Measurements from ENCODE around the gene LRRC57. TPM values are rescaled to one million over a fixed set of nuclear protein-coding genes. Genes with fewer than 3 reads are reported as not detected.

The LRRC57 gene
- total and polyA plus RNA-seq, 2 of the 13 experiments (the other 11 are each of a cell fraction or from before 2014, with no cell fraction given), result 5.8 to 14.8 TPM

DNA sequence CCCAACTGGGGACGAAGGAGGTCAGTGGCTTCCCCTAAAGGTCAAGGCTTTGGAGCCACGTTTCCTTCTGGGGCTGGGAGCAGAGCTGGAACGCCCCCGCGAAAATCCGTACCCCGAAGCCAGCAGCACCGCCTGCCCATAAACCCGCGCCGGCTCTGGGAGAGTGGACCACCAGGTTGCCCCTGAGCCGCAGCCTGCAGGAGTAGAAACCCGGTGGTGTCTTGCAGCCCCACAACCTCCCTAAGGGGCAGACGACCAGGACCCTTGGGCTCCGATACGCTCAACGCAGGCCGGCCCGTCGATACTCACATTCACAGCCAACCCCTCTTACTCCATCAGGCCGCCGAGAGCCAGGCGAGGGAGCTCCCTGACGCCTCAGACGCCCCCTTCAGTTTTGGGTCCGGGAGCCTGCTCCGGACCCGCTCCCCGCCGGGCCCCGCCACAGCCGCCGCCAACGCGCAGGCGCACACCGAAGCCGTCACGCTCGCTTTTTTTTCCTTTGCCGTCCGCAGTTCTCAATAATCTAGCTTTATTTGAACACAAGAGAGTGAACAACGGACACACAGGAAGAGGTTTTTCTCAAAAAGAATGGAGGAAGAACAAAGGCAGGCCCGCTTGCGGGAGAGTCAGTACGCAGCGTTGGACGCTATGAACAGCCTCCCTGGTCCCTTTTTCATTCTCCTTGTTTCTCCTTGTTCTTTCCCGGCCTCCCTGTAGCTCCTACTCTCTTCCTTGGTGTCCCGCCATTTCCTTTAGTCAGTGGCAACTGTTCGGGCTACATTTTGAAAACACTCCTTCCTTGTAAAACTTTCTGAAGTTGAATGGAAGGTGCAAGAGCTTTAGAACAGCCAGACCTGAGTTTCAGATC, 57.7 kb downstream of the LRRC57 start, which contains the start of gene ZNF106 (continued):
- TF ChIP-seq ZNF878 (CRISPR knock-in tag; IDR thresholded peaks at IDR 0.05) (peak; percentile 81), ARNT2 (CRISPR knock-in tag; IDR thresholded peaks at IDR 0.05; ENCODE audit: low read depth) (peak; percentile 72; the same call in 1 of the 2 replicates), RFXAP (CRISPR knock-in tag; IDR thresholded peaks at IDR 0.05; ENCODE audit: borderline replicate concordance) (peak; percentile 44), ZBTB20 (CRISPR knock-in tag; IDR thresholded peaks at IDR 0.05; ENCODE audit: borderline replicate concordance, low read depth) (peak; percentile 42; the same call in 1 of the 2 replicates), ZSCAN12 (CRISPR knock-in tag; IDR thresholded peaks at IDR 0.05) (peak; percentile 74; the same call in 1 of the 2 replicates), ZNF768 (CRISPR knock-in tag; IDR thresholded peaks at IDR 0.05) (peak; percentile 47; the same call in 1 of the 2 replicates), KLF6 (CRISPR knock-in tag; IDR thresholded peaks at IDR 0.05) (peak; percentile 72; the same call in 1 of the 2 replicates), ZNF460 (CRISPR knock-in tag; IDR thresholded peaks at IDR 0.05; ENCODE audit: borderline replicate concordance) (no peak), ZNF317 (CRISPR knock-in tag; IDR thresholded peaks at IDR 0.05) (peak; percentile 43; the same call in 1 of the 2 replicates), YEATS2 (CRISPR knock-in tag; IDR thresholded peaks at IDR 0.05; ENCODE audit: borderline replicate concordance) (peak; percentile 90; the same call in 1 of the 2 replicates), KDM6A (CRISPR knock-in tag; IDR thresholded peaks at IDR 0.05; ENCODE audit: low read depth) (no peak), PRPF4 (IDR thresholded peaks at IDR 0.05; ENCODE audit: low read depth, low read length, poor library complexity, severe bottlenecking) (peak; percentile 95), MTA1 (CRISPR knock-in tag; IDR thresholded peaks at IDR 0.05; ENCODE audit: borderline replicate concordance) (peak; percentile 60), ZSCAN31 (CRISPR knock-in tag; IDR thresholded peaks at IDR 0.05; ENCODE audit: low read depth) (peak; percentile 90), ZFP41 (CRISPR knock-in tag; IDR thresholded peaks at IDR 0.05; ENCODE audit: borderline replicate concordance) (no peak), RNF2 (conservative IDR thresholded peaks at IDR 0.05; ENCODE audit: low read depth) (no peak), SRSF1 (optimal IDR thresholded peaks at IDR 0.05; ENCODE audit: low read depth, low read length) (peak; percentile 79), ZZZ3 (CRISPR knock-in tag; IDR thresholded peaks at IDR 0.05; ENCODE audit: borderline replicate concordance) (peak; percentile 9; the same call in 1 of the 2 replicates), ZFYVE20 (CRISPR knock-in tag; IDR thresholded peaks at IDR 0.05; ENCODE audit: borderline replicate concordance, low read depth) (no peak), ZNF703 (CRISPR knock-in tag; IDR thresholded peaks at IDR 0.05; ENCODE audit: borderline replicate concordance) (0 out of 2 replicates have a peak, but pooled peaks have one; percentile 46), ZNF569 (CRISPR knock-in tag; IDR thresholded peaks at IDR 0.05; ENCODE audit: borderline replicate concordance) (0 out of 2 replicates have a peak, but pooled peaks have one; percentile 52), GATAD1 (CRISPR knock-in tag; IDR thresholded peaks at IDR 0.05) (peak; percentile 88)
- TF ChIP-seq, protein P1, sequence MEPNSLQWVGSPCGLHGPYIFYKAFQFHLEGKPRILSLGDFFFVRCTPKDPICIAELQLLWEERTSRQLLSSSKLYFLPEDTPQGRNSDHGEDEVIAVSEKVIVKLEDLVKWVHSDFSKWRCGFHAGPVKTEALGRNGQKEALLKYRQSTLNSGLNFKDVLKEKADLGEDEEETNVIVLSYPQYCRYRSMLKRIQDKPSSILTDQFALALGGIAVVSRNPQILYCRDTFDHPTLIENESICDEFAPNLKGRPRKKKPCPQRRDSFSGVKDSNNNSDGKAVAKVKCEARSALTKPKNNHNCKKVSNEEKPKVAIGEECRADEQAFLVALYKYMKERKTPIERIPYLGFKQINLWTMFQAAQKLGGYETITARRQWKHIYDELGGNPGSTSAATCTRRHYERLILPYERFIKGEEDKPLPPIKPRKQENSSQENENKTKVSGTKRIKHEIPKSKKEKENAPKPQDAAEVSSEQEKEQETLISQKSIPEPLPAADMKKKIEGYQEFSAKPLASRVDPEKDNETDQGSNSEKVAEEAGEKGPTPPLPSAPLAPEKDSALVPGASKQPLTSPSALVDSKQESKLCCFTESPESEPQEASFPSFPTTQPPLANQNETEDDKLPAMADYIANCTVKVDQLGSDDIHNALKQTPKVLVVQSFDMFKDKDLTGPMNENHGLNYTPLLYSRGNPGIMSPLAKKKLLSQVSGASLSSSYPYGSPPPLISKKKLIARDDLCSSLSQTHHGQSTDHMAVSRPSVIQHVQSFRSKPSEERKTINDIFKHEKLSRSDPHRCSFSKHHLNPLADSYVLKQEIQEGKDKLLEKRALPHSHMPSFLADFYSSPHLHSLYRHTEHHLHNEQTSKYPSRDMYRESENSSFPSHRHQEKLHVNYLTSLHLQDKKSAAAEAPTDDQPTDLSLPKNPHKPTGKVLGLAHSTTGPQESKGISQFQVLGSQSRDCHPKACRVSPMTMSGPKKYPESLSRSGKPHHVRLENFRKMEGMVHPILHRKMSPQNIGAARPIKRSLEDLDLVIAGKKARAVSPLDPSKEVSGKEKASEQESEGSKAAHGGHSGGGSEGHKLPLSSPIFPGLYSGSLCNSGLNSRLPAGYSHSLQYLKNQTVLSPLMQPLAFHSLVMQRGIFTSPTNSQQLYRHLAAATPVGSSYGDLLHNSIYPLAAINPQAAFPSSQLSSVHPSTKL (CRISPR knock-in tag; IDR thresholded peaks at IDR 0.05), result peak; percentile 44
- TF ChIP-seq, protein P2, sequence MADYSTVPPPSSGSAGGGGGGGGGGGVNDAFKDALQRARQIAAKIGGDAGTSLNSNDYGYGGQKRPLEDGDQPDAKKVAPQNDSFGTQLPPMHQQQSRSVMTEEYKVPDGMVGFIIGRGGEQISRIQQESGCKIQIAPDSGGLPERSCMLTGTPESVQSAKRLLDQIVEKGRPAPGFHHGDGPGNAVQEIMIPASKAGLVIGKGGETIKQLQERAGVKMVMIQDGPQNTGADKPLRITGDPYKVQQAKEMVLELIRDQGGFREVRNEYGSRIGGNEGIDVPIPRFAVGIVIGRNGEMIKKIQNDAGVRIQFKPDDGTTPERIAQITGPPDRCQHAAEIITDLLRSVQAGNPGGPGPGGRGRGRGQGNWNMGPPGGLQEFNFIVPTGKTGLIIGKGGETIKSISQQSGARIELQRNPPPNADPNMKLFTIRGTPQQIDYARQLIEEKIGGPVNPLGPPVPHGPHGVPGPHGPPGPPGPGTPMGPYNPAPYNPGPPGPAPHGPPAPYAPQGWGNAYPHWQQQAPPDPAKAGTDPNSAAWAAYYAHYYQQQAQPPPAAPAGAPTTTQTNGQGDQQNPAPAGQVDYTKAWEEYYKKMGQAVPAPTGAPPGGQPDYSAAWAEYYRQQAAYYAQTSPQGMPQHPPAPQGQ (CRISPR knock-in tag; IDR thresholded peaks at IDR 0.05; ENCODE audit: borderline replicate concordance), result peak; percentile 59; the same call in 1 of the 2 replicates

Data from HepG2 (cell line).